ENCODE measurements around the gene S100B.

Gene S100B

GRCh38 chr21:46557919-46558392 is 46.9 kb downstream of the S100B start:
- no peak for DNase-seq

DNA sequence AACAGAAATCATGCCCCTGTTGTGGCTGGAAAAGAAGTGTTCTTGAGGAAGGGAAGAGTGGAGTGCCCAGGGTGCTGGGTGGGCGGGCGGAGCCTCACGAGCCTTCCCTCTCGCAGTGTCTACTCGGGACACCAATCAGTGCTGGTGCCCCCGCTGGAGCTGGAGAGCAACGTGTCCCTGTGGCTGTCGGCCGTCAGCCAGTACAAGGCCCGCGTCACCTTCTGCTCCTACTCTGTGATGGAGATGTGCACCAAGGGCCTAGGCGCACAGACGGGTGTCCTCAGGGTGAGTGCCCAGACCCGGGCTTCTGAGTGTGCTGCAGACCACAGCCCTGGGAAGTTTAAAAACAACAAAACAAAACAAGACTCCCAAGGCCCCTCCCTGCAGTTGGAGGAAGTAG is 47.4 kb downstream of the S100B start:
- DNase-seq, result no peak

DNA sequence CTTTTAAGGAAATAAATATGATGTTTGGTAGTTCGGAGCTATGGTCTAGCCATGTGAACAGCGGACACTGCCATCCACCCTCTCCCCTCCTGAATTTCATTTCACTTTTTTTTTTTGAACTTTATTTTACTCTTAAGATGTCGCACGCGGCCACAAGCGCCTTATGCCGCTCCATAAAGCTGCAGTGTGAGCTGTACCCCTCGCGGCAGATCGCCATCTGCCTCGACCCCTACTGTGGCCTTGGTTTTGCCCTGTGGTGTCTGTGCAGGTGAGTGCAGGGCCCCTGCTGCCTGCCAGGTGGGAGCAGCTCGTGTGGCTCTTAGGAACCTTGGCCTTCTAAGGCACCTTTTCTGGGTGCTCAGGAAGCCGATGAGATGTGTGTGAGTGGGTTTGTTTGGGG is 48.1 kb downstream of the S100B start:
- DNase-seq, result no peak

GRCh38 chr21:46555678-46556077 is 49.2 kb downstream of the S100B start:
- DNase-seq, result no peak

DNA sequence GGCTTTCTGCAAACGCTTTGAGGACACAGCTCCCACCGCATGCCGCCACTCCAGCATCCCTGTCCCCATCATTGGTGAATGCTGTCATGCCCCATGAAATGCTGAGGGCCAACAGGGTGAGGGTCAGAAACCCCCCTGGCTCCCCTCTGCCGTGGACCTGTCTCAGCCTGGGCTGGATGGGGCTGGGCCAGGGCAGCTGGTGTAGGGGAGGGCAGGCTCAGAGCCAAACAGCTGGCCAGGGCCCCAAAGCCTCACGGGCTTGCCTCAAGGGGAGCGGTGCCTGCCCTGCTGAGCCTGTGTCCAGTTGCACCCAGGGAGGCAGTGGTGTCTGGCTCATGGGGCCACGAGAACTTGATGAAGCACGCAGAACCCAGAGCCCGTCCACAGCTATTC is 49.7 kb downstream of the S100B start:
- DNase-seq, result no peak

DNA sequence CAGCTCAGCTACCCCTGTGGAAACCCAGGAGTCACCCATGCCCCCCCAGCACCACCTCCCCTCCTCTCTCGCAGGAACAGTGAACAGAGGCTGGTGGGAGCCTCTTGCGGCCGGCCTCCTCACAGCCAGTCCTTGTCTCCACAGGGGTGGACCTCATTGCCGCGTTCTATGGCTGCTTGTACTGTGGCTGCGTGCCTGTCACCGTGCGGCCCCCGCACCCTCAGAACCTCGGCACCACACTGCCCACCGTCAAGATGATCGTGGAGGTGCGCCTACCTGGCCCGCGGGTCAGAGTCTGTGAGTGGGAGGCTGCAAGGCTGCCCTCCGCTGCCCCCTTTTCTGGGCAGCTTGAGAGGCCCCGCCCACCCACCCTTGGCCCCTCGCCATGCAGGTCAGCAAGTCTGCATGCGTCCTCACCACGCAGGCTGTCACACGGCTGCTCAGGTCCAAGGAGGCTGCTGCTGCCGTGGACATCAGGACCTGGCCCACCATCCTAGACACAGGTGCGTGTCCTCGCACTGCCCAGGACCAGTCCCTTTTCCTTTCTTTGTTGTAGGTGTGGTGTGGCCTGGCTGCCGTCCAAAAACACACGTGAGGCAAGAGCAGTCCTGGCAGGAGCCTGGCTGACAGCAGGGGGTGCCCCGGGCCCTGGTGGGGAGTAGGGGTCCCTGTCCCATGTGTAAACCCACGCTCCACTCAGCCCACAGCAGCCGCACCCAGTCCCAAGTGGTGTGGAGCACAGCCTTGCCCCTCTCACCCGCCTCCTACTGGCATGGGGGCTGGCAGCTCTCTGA is 50.3 kb downstream of the S100B start:
- no peak for DNase-seq

DNA sequence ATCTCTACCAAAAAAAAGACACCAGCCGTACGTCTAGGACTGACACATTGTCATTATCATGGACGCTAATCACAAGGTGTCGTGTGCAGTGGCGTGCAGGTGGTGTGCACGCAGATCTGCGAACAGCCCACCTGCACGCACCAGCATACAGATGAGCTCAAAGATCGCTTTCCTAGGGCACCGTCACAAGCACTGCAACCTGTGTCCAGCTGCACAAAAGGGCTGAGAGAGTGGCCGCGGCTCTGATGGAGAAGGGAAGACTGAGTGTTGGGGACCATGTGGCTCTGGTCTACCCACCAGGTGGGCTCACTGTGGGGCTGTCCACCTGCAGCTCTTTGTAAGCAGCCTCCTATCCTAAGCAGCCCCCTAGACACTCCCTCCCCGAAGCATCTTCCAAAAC is 50.9 kb downstream of the S100B start:
- DNase-seq, result no peak

GRCh38 chr21:46552865-46553379 is 52.0 kb downstream of the S100B start:
- DNase-seq, result no peak

DNA sequence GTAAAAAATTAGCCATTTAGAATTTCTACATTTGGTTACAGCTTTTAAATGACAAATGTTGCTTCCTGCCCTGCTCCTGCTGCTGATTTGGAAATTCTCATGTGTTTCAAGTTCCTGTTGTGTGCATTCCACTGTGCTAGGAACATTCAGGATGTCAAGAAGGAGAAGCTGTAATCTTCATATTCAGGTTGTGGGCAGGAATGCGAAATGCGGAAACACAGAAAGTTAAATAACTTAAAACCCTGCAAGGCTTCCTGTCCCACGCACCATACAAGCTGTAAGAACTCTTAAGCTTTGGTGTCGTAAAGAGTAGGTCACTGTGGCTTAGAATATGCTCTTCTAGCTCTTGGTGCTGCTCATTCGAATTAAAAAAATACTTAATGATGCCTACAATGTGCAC is 52.6 kb downstream of the S100B start:
- no peak for DNase-seq

DNA sequence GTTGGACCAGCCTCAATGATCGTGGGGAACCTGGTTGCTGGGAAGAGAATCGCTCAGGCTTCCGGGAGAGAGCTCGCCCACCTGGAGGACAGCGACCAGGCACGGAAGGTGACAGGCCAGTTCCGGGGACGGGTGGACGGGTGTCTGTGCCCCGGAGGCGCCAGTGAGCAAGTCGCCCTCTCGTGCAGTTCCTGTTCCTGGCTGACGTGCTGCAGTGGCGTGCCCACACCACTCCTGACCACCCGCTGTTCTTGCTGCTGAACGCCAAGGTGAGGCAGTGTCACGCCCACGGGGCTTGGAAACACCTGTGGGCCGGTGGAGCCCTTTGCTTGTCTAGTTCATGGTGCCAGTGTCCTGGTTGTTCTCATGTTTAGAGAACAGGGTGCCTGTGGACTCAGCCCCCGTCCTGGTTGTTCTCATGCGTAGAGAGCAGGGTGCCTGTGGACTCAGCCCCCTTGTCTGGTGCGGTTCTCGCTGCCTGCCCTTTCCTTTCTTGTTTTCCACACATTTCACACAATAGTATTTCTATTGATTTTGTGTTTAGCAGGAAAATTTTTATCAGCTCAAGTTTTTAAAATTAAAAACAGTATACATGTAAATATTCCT is 53.1 kb downstream of the S100B start:
- DNase-seq, result no peak

GRCh38 chr21:46550116-46550941 is 54.6 kb downstream of the S100B start:
- peak; percentile 39 for DNase-seq

DNA sequence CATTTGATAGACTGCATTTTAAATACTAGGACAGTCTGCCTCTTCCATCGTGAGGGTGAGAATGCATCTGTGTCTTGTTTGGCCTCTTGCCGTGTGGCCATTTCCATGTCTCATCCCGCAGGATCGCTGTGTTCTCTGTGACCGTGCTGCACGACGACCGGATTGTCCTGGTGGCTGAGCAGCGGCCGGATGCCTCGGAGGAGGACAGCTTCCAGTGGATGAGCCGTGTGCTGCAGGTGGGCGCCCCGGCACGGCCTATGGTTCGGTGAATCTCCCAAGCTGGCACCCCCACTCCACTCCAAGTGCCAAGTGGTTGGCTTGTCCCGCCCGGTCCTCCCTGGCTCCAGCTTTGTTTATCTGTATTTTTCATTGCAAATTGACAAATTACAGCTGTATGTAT is 55.2 kb downstream of the S100B start:
- DNase-seq, result no peak

Data from effector CD8-positive, alpha-beta T cell (primary cell).